Right atrium auricular region (tissue), 2 donors: ENCODE results near the gene CLMP. TPM values are rescaled to one million over a fixed set of nuclear protein-coding genes. Genes with fewer than 3 reads are reported as not detected.

ENCODE experiments used
- DNase-seq: peaks from one replicate; pipeline ENCODE4 v3.0.0-alpha.2; 2019; ENCODE audit warnings: low spot score
- H3K27ac ChIP-seq, 2 donors: fragments of 200-600 bp; sonication (generic); 1 replicate in 1 of 2; 2 replicates in 1 of 2; pipeline ENCODE4 v1.5.1; 2016 to 2019
- H3K27me3 ChIP-seq, 2 donors: fragments of 200-600 bp; sonication (generic); one replicate each; pipeline versions ENCODE4 v1.5.1 to v1.6.0; 2017 to 2019
- H3K36me3 ChIP-seq: fragments of 200-600 bp; sonication (generic); one replicate; pipeline ENCODE4 v1.5.1; 2016
- H3K4me1 ChIP-seq, 2 donors: fragments of 200-600 bp; sonication (generic); one replicate each; pipeline versions ENCODE4 v1.5.1 to v1.6.0; 2017 to 2019
- H3K4me3 ChIP-seq, 2 donors: fragments of 200-600 bp; sonication (generic); 1 replicate in 1 of 2; 2 replicates in 1 of 2; pipeline ENCODE4 v1.5.1; 2017 to 2019; ENCODE audit warnings: mild to moderate bottlenecking in 1 of 2, moderate library complexity in 1 of 2
- H3K9me3 ChIP-seq, 2 donors: fragments of 200-600 bp; sonication (generic); one replicate each; pipeline ENCODE4 v1.5.1; 2019
- total RNA-seq, 2 donors: library from RNA; depleted of rRNA; stranded (reverse); fragments of >200 nt; gene quantifications; one replicate each; pipeline ENCODE4 v1.1.0, GENCODE V29; 2016
- TF ChIP-seq, protein P1 (sequence below), 2 donors: fragments of 200-600 bp; sonication (generic); IDR thresholded peaks; one replicate each; pipeline ENCODE4 v1.5.1; 2019; ENCODE audit warnings: antibody characterized with exemption in 2 of 2

The CLMP gene
- total RNA-seq, 2 donors from 2014 or later: 8.4 to 34.3 TPM

DNA sequence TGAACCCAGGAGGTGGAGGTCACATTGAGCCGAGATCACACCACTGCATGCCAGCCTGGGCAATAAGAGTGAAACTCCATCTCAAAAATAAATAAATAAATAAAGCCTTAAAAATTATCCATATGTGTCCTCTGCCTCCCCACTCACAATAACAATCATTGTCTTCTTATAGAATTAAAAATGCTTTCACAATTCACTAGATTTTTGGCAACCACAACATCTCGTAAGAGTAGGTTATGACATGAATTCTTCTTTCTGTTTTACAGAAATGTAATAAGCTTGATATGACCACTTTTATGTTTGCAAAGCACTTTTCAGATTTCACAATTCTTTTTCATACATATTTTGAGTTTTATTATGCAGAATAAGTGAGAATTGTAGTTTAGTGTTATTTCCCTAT is 78.6 kb downstream of the CLMP start:
- Histone ChIP-seq H3K27ac (no peak overlapping the region), H3K4me1 (no peaks in the 10 kb centered on the region), H3K27me3 (no peaks in the 10 kb centered on the region), H3K36me3 (no peaks in the 10 kb centered on the region), H3K4me3 (no peak overlapping the region), H3K9me3 (peaks cover 0 to 8% of the 10 kb centered on the region in 2 donors)
- TF ChIP-seq, protein P1, sequence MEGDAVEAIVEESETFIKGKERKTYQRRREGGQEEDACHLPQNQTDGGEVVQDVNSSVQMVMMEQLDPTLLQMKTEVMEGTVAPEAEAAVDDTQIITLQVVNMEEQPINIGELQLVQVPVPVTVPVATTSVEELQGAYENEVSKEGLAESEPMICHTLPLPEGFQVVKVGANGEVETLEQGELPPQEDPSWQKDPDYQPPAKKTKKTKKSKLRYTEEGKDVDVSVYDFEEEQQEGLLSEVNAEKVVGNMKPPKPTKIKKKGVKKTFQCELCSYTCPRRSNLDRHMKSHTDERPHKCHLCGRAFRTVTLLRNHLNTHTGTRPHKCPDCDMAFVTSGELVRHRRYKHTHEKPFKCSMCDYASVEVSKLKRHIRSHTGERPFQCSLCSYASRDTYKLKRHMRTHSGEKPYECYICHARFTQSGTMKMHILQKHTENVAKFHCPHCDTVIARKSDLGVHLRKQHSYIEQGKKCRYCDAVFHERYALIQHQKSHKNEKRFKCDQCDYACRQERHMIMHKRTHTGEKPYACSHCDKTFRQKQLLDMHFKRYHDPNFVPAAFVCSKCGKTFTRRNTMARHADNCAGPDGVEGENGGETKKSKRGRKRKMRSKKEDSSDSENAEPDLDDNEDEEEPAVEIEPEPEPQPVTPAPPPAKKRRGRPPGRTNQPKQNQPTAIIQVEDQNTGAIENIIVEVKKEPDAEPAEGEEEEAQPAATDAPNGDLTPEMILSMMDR (IDR thresholded peaks at IDR 0.05): no peak
- no peak for DNase-seq

DNA sequence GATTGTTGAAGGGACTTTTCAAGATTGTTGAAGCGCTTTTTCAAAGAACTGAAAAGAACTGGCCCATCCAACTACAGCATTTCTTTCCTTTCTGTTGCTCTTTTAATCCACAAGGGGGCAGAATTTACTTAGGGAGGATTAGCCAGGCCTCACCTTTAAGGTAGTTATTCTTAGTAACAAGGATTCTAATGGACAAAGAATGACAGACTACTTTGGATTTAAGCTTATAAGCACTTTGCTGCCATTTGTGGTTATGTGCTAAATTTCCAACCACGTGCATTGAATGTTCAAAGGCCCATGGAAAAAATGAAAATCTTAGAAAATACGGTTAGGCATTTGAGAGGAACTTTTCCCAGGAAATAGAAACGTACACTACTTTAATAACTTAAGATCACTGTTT is 83.6 kb downstream of the CLMP start:
- no peak overlapping the region for H3K27ac ChIP-seq

DNA sequence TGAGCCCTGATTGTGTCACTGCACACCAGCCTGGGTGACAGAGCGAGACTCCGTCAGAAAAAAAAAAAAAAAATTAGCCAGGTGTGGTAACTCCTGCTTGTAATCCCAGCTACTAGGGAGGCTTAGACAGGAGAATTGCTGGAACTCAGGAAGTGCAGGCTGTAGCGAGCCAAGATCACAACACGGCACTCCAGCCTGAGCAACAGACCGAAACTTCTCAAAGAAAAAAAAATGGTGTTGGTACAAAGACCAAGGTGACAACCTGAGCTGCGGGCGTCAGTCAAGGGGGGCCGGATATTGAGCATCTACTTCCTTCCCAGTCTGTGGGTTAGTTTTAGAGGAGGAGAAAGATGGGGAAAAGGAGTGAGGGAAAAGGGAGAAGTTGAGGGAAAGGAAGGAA is 84.7 kb downstream of the CLMP start:
- Histone ChIP-seq H3K27ac (no peak overlapping the region), H3K4me3 (no peak overlapping the region), H3K27me3 (no peaks in the 10 kb centered on the region), H3K9me3 (no peaks in the 10 kb centered on the region), H3K4me1 (no peaks in the 10 kb centered on the region), H3K36me3 (no peaks in the 10 kb centered on the region)
- DNase-seq: no peak
- TF ChIP-seq, protein P1 (IDR thresholded peaks at IDR 0.05): no peak

More for the DNA sequence above, 83.6 kb downstream of the CLMP start:
- Histone ChIP-seq H3K4me3 (no peak overlapping the region), H3K27me3 (no peaks in the 10 kb centered on the region), H3K4me1 (no peaks in the 10 kb centered on the region), H3K9me3 (peaks cover 0 to 8% of the 10 kb centered on the region in 2 donors), H3K36me3 (no peaks in the 10 kb centered on the region)
- TF ChIP-seq, protein P1 (IDR thresholded peaks at IDR 0.05): peak; percentile 63 to 87
- DNase-seq: no peak

DNA sequence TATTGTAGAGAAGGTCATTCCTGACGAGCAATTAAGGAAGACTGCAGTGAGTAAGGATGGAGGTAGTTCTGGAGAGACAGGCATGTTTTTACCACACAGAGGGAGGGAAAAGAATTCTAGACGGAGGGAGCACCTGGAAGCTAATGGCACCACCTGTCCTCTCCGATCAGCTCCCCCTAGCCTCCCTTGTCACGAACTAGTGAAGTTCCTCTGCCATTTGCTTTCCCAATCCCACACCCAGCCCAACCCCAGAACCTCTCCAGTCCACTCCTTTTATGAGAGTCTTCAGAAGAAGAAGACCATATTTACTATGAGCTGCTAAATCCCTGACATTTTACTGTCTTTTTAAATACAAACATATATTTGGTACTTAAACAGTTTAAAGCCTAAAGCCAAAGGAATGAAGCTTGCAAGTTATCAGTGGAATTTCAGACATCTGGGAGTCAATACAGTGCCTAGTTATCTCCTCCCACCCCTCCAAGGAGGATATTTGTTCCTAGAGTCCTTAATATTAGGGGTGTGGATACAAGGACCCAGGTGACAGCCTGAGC is 87.0 kb downstream of the CLMP start:
- no peaks in the 10 kb centered on the region for H3K36me3 ChIP-seq
- no peak for DNase-seq
- TF ChIP-seq, protein P1 (IDR thresholded peaks at IDR 0.05): no peak
- H3K4me3 ChIP-seq: no peak overlapping the region
- peaks cover 0 to 9% of the 10 kb centered on the region in 2 donors for H3K4me1 ChIP-seq
- H3K9me3 ChIP-seq: no peaks in the 10 kb centered on the region
- H3K27ac ChIP-seq: no peak overlapping the region
- H3K27me3 ChIP-seq: no peaks in the 10 kb centered on the region

DNA sequence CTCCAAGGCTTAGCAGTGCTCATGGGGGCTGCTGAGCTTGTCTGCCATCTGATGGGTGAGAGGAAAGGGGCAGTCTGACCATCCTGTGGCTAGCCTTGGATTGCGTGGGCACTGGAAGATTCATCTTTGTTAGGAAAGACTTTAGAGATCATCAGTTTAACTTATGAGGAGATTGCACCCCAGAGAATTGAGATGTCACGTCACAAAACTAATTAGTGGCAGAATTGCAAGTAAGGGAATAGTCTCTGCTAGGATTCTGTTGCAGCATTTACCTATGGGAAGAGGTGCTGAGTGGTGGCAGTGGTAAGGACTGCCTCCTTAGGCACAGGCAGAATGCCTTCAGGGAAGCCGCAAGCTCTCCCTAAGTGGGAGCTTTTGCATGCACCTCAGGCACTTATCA is 90.4 kb downstream of the CLMP start:
- TF ChIP-seq, protein P1 (IDR thresholded peaks at IDR 0.05): no peak
- Histone ChIP-seq H3K9me3 (no peaks in the 10 kb centered on the region), H3K36me3 (no peaks in the 10 kb centered on the region), H3K27me3 (no peaks in the 10 kb centered on the region), H3K4me3 (no peak overlapping the region), H3K4me1 (peaks cover 0 to 21% of the 10 kb centered on the region in 2 donors), H3K27ac (no peak overlapping the region)
- DNase-seq: no peak
